GM12878 (cell line): ENCODE measurements around the gene MPC2. TPM values are rescaled to one million over a fixed set of nuclear protein-coding genes. Genes with fewer than 3 reads are reported as not detected.

Experiments used
- ATAC-seq: fragments of 200-7000 bp; cut with Tn5 transposase; 3 replicates; pipeline ENCODE4 v1.9.1; 2020; ENCODE audit warnings: mild to moderate bottlenecking, moderate library complexity
- BruUV-seq: library from RNA; stranded (reverse); fragments of 400-500 nt; replicated peaks from 2 replicates; lab custom pipeline; 2021; lab: Mats Ljungman, UMichigan
- CTCF ChIA-PET: fragments of 300-600 bp; sonication (Branson Sonifier 250); formaldehyde crosslinking; extraction: SDS; loops from one replicate; lab custom pipeline; 2021; ENCODE audit warnings: inconsistent platforms; lab: Yijun Ruan, JAX
- POLR2A ChIA-PET: fragments of 350-600 bp; formaldehyde crosslinking; extraction: SDS; loops from one replicate; lab custom pipeline; 2021; ENCODE audit warnings: inconsistent platforms; lab: Charles Lee
- RAD21 ChIA-PET: fragments of 300-600 bp; sonication (Branson Sonifier 250); formaldehyde crosslinking; loops from one replicate; lab custom pipeline; 2023; ENCODE audit warnings: antibody characterized with exemption; ENCODE audit not compliant: unreplicated experiment; lab: Charles Lee
- SMC1A ChIA-PET: fragments of 300-600 bp; sonication (Branson Sonifier 250); formaldehyde crosslinking; loops from one replicate; lab custom pipeline; 2023; ENCODE audit not compliant: unreplicated experiment, uncharacterized antibody; lab: Charles Lee
- DNase-seq: peaks from one replicate; pipeline ENCODE4 v3.0.0-alpha.2; 2011; ENCODE audit warnings: low read depth, low spot score
- FAIRE-seq: peaks from 3 replicates; lab custom pipeline; 2011; peaks lifted over from hg19 to GRCh38; lab: Jason Lieb, UNC
- H2AFZ ChIP-seq: 2 replicates; pipeline ENCODE4 v1.6.0; 2011; ENCODE audit warnings: low read depth, low read length, control low read depth; ENCODE audit not compliant: control insufficient read depth
- H3K27ac ChIP-seq: 2 replicates; pipeline ENCODE4 v1.5.1; 2011; ENCODE audit warnings: control low read depth; ENCODE audit not compliant: control insufficient read depth, insufficient read depth
- H3K27me3 ChIP-seq, 2 experiments: replicated peaks in 1 of 2; 2 replicates each; pipeline versions ENCODE4 v1.6.0 to v1.6.1; 2011; ENCODE audit warnings: low read length in 1 of 2; ENCODE audit not compliant: control insufficient read depth in 2 of 2, insufficient read depth in 2 of 2
- H3K36me3 ChIP-seq, 2 experiments: 2 replicates each; pipeline ENCODE4 v1.5.1; 2011; ENCODE audit warnings: low read length in 1 of 2; ENCODE audit not compliant: control insufficient read depth in 2 of 2, insufficient read depth in 2 of 2
- H3K4me1 ChIP-seq: 2 replicates; pipeline ENCODE4 v1.6.1; 2011; ENCODE audit warnings: mild to moderate bottlenecking, low read length, moderate library complexity, mixed read lengths; ENCODE audit not compliant: control insufficient read depth, insufficient read depth
- H3K4me2 ChIP-seq: 2 replicates; pipeline ENCODE4 v1.6.0; 2011; ENCODE audit warnings: control low read depth; ENCODE audit not compliant: control insufficient read depth, insufficient read depth
- H3K4me3 ChIP-seq: fragments of 200-600 bp; sonication (generic); 2 replicates; pipeline ENCODE4 v1.5.1; 2016
- H3K79me2 ChIP-seq: 2 replicates; pipeline ENCODE4 v1.6.0; 2011; ENCODE audit warnings: low read length; ENCODE audit not compliant: control insufficient read depth, insufficient read depth
- H3K9ac ChIP-seq: 2 replicates; pipeline ENCODE4 v1.8.0; 2011; ENCODE audit warnings: low read length, control low read depth, mixed read lengths; ENCODE audit not compliant: control insufficient read depth, insufficient read depth
- H3K9me3 ChIP-seq: replicated peaks from 3 replicates; pipeline ENCODE4 v1.5.1; 2011; ENCODE audit warnings: mild to moderate bottlenecking, low read length; ENCODE audit not compliant: control insufficient read depth, insufficient read depth
- H4K20me1 ChIP-seq: 2 replicates; pipeline ENCODE4 v1.6.0; 2011; ENCODE audit not compliant: control insufficient read depth, insufficient read depth
- ATF2 ChIP-seq: IDR thresholded peaks from 2 replicates; pipeline ENCODE4 v1.6.1; 2012; ENCODE audit warnings: low read length, inconsistent platforms
- ATF3 ChIP-seq: IDR thresholded peaks from 2 replicates; pipeline ENCODE4 v1.6.1; 2011; ENCODE audit warnings: low read depth, mild to moderate bottlenecking, low read length, moderate library complexity, borderline replicate concordance; ENCODE audit errors: extremely low read depth
- ETV6 ChIP-seq, 2 experiments: fragments of 450-650 bp in 1 of 2; IDR thresholded peaks in 1 of 2; conservative IDR thresholded peaks in 1 of 2; 2 replicates each; pipeline ENCODE4 v1.6.1; 2014; ENCODE audit warnings: antibody characterized with exemption in 1 of 2, borderline replicate concordance in 1 of 2, low read depth in 1 of 2, mild to moderate bottlenecking in 1 of 2, moderate library complexity in 1 of 2
- IRF3 ChIP-seq: fragments of 450-650 bp; IDR thresholded peaks from 2 replicates; pipeline ENCODE4 v1.6.1; 2014; ENCODE audit warnings: mild to moderate bottlenecking
- POU2F2 ChIP-seq: IDR thresholded peaks from 3 replicates; pipeline ENCODE4 v1.6.1; 2011; ENCODE audit warnings: low read depth, mild to moderate bottlenecking, low read length, borderline replicate concordance
- RBBP5 ChIP-seq: fragments of 200-600 bp; sonication (generic); conservative IDR thresholded peaks from 2 replicates; pipeline ENCODE4 v1.6.1; 2016
- SMC3 ChIP-seq: IDR thresholded peaks from 2 replicates; pipeline ENCODE4 v1.6.1; 2011; ENCODE audit warnings: low read length, improper control_type of control experiment, borderline replicate concordance
- WGBS: methylation state at CpG from one replicate; pipeline ENCODE4 v1.1.6; 2016; ENCODE audit warnings: low lambda C conversion rate; ENCODE audit not compliant: insufficient replicate concordance, insufficient coverage; ENCODE audit errors: missing lambda C conversion rate; 5-methylcytosine and 5-hydroxymethylcytosine counted together
- in situ Hi-C: fragments of 300-500 bp; cut with MboI; formaldehyde crosslinking; loops from 9 replicates; pipeline ENCODE4 v1.14.3; 2018; ENCODE audit warnings: mixed read lengths
- intact Hi-C: fragments of 100-400 bp; cut with micrococcal nuclease; formaldehyde crosslinking; loops from one replicate; pipeline ENCODE4 v1.14.2; 2022; ENCODE audit not compliant: unreplicated experiment
- polyA plus RNA-seq, 11 experiments: library from polyadenylated mRNA; depleted of rRNA in 4 of 11; unstranded in 6 of 11; stranded (reverse) in 5 of 11; fragments of >200 nt; fragmentation: Nextera tagmentation in 4 of 11; fragmentation: Illumina TruSeq in 1 of 11; extraction: Ambion mirVana in 4 of 11; extraction: Trizol in 1 of 11; gene quantifications; 1 replicate in 1 of 11; 2 replicates in 10 of 11; pipeline versions ENCODE4 v1.2.1 to v1.2.3, GENCODE V29; 2011 to 2016; ENCODE audit warnings: inconsistent platforms in 2 of 11, missing spikeins in 2 of 11, low read depth in 1 of 11
- total RNA-seq, 4 experiments: library from RNA; depleted of rRNA in 3 of 4; stranded (reverse); fragments of >200 nt in 3 of 4; fragmentation: Illumina TruSeq in 1 of 4; extraction: Trizol in 1 of 4; gene quantifications; 2 replicates each; pipeline versions ENCODE4 v1.2.1 to v1.2.3, GENCODE V29; 2013 to 2021

Gene MPC2
- total and polyA plus RNA-seq, 10 of the 15 experiments (the other 5 are each of a cell fraction or from before 2014, with no cell fraction given) = 22.5 to 164 (median 63.3) TPM

- no peak for DNase-seq
- RAD21 ChIA-PET = no interaction called here
- Histone ChIP-seq H3K4me2 (no peak overlapping the region), H3K9me3 (no peaks in the 10 kb centered on the region), H3K27me3 (no peaks in the 10 kb centered on the region), H3K27ac (no peak overlapping the region), H3K36me3 (no peaks in the 10 kb centered on the region), H2AFZ (no peak overlapping the region), H3K4me1 (no peaks in the 10 kb centered on the region), H3K79me2 (no peaks in the 10 kb centered on the region), H3K9ac (no peak overlapping the region), H3K4me3 (no peak overlapping the region), H4K20me1 (no peaks in the 10 kb centered on the region)
- intact Hi-C loops = no loop called here
- SMC1A ChIA-PET = interaction anchor here (0.6 kb wide), 1 partner anchor 8 kb away, joined by 3 read pairs; no protein-coding TSS in a partner anchor
- 0 out of 3 replicates have a peak, but pooled peaks have one; percentile 32 for ATAC-seq
- CTCF ChIA-PET = interaction anchor here (0.9 to 1.3 kb wide), 3 partner anchors 43 to 204 kb away, joined by 3 to 4 read pairs (median 3); no protein-coding TSS in a partner anchor
- no peak for TF ChIP-seq RBBP5
- no peak for TF ChIP-seq ATF3
- no peak for TF ChIP-seq IRF3
- TF ChIP-seq SMC3 = no peak
- no peak for TF ChIP-seq ETV6 (conservative IDR thresholded peaks at IDR 0.05 in 1 of 2, IDR thresholded peaks at IDR 0.05 in 1 of 2; ENCODE audit: borderline replicate concordance in 1 of 2, low read depth in 1 of 2)
- TF ChIP-seq POU2F2 = no peak
- TF ChIP-seq ATF2 = no peak
- FAIRE-seq = no peak
- BruUV-seq = no TSS peak
- 60% methylated on average over 7 of the region's 7 CpGs for WGBS
- in situ Hi-C loops = no loop called here
- POLR2A ChIA-PET = no interaction called here
These were observed 58.3 kb downstream of the MPC2 start for GRCh38 chr1:167878372-167879160.
